ENCODE measurements around the gene ERAL1.
"Not testable (repeated sequence)": the region's sequence is repeated elsewhere in the genome, so short reads cannot be mapped to it uniquely, and the experiment has no call there.

The ERAL1 gene

GRCh38 chr17:28900986-28901726 is 46.3 kb downstream of the ERAL1 start:
- no peak overlapping the region for H3K4me3 ChIP-seq (replicated peaks; ENCODE audit: low read depth, low read length)
- DNase-seq (ENCODE audit: low read depth): no peak

GRCh38 chr17:28901866-28902818 is 47.3 kb downstream of the ERAL1 start:
- TF ChIP-seq CTCF (IDR thresholded peaks at IDR 0.05; ENCODE audit: low read length, missing control alignments): no peak
- no peak for DNase-seq (ENCODE audit: low read depth)
- H3K4me3 ChIP-seq (replicated peaks; ENCODE audit: low read depth, low read length): peak overlapping the region; percentile 59

More at GRCh38 chr17:28900986-28901726, 46.3 kb downstream of the ERAL1 start:
- no peak for TF ChIP-seq CTCF (IDR thresholded peaks at IDR 0.05; ENCODE audit: low read length, missing control alignments)

DNA sequence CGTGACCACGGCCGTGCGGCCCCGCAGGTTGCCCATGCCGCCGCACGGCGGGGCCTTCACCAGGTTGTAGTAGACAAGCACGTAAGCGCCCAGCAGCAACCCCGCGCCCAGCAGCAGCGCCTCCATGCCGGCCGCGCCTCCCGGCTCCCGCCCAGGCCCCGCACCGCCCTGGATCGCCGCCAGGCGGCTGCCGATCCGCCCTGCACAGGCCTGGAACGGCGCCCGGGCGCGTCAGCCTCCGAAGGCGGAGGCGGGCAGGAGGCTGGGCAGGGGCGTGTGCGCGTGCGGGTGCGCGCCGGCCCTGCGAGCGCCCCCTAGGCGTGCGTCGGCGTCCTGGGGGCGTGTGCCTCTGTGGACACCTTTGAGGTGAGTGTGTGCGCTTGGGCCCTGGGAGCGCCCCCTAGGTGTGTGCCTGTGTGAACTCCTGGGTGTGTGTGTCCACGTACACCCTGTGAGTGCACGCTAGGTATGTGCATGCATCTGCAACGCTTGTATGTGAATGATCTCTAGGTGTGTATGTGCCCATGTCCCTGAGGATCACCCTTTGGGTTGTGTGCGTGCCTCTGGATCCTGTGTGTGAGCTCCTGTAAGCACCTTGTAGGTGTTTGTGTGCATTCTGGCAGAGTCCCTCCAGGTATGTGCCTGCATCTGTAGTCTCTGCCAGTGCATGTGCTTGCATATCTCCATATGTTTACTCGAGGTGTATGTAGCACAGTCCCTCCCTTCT is 48.2 kb downstream of the ERAL1 start, which contains the start of gene DHRS13:
DHRS13 (minus strand) TSS at position 261 of the 727 bp plus-strand sequence; CDS start at position 126, 135 bp downstream.
- H3K4me3 ChIP-seq (replicated peaks; ENCODE audit: low read depth, low read length): peak within 1 kb of the TSS; percentile 59
- DNase-seq (ENCODE audit: low read depth): peak; percentile 88
- TF ChIP-seq CTCF (IDR thresholded peaks at IDR 0.05; ENCODE audit: low read length, missing control alignments): peak; percentile 46

DNA sequence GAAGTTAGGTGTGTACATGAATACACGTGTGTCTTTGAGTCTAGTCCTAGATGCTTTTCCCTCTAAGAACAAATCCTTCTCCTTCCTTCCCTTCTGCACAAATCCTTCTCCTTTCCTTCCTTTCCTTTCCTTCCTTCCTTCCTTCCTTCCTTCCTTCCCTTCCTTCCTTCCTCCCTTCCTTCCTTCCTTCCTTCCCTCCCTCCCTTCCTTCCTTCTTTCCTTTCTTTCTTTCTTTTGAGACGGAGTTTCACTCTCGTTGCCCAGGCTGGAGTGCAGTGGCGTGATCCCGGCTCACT is 48.7 kb downstream of the ERAL1 start:
- not testable (repeated sequence) for DNase-seq (ENCODE audit: low read depth); H3K4me3 ChIP-seq (replicated peaks; ENCODE audit: low read depth, low read length)

- H3K4me3 ChIP-seq (replicated peaks; ENCODE audit: low read depth, low read length): no peak overlapping the region
- TF ChIP-seq CTCF (IDR thresholded peaks at IDR 0.05; ENCODE audit: low read length, missing control alignments): no peak
- DNase-seq (ENCODE audit: low read depth): no peak
Measured at GRCh38 chr17:28904800-28905199, 50.0 kb downstream of the ERAL1 start.

GRCh38 chr17:28906276-28906675 is 51.5 kb downstream of the ERAL1 start:
- TF ChIP-seq CTCF (IDR thresholded peaks at IDR 0.05; ENCODE audit: low read length, missing control alignments): no peak
- no peak for DNase-seq (ENCODE audit: low read depth)
- H3K4me3 ChIP-seq (replicated peaks; ENCODE audit: low read depth, low read length): no peak overlapping the region

Measured in fibroblast of pulmonary artery (primary cell).